HEK293 (cell line): ENCODE measurements around the gene TNFSF13B.

Experiments
- CTCF ChIA-PET: fragments of 350-600 bp; formaldehyde crosslinking; extraction: SDS; loops from one replicate; lab custom pipeline; 2021; ENCODE audit warnings: antibody characterized with exemption; lab: Yijun Ruan, JAX
- POLR2A ChIA-PET: fragments of 300-600 bp; formaldehyde crosslinking; extraction: SDS; loops from one replicate; lab custom pipeline; 2020; ENCODE audit warnings: antibody characterized with exemption, inconsistent platforms; lab: Yijun Ruan, JAX
- H3K27ac ChIP-seq: fragments of 200-500 bp; sonication (Bioruptor generic); 2 replicates; pipeline ENCODE4 v1.5.1; 2014; ENCODE audit warnings: low read depth, low read length, control low read depth, inconsistent platforms; ENCODE audit errors: extremely low read depth
- H3K36me3 ChIP-seq, 2 experiments: fragments of 200-500 bp in 1 of 2; sonication (Bioruptor generic) in 1 of 2; 1 replicate in 1 of 2; 2 replicates in 1 of 2; pipeline ENCODE4 v1.5.1; 2014 to 2017; ENCODE audit warnings: inconsistent platforms in 2 of 2, low read length in 2 of 2; ENCODE audit not compliant: control insufficient read depth in 2 of 2, insufficient read depth in 1 of 2
- H3K4me1 ChIP-seq: fragments of 200-500 bp; sonication (Bioruptor generic); 2 replicates; pipeline ENCODE4 v1.5.1; 2014; ENCODE audit warnings: mild to moderate bottlenecking, low read length, inconsistent platforms; ENCODE audit not compliant: control insufficient read depth, insufficient read depth
- H3K4me3 ChIP-seq: 2 replicates; pipeline ENCODE4 v1.5.1; 2011; ENCODE audit warnings: low read depth, mild to moderate bottlenecking, control low read depth, low read length, moderate library complexity
- H3K9me3 ChIP-seq: fragments of 200-500 bp; sonication (Bioruptor generic); 2 replicates; pipeline ENCODE4 v1.5.1; 2014; ENCODE audit warnings: low read depth, low read length, inconsistent platforms; ENCODE audit not compliant: control insufficient read depth, insufficient read depth
- BCL11A ChIP-seq: fragments of 450-650 bp; formaldehyde crosslinking; IDR thresholded peaks from 2 replicates; pipeline ENCODE4 v1.5.1; 2016; ENCODE audit warnings: low read depth, missing biosample characterization, missing genetic modification characterization
- HOXC10 ChIP-seq: sonication (generic); formaldehyde crosslinking; IDR thresholded peaks from 2 replicates; pipeline ENCODE4 v1.8.1; 2023; ENCODE audit warnings: mild to moderate bottlenecking, missing genetic modification reagents
- KLF1 ChIP-seq: fragments of 450-650 bp; formaldehyde crosslinking; IDR thresholded peaks from 2 replicates; pipeline ENCODE4 v1.5.1; 2016; ENCODE audit warnings: missing biosample characterization, missing genetic modification characterization
- KLF7 ChIP-seq: fragments of 450-650 bp; formaldehyde crosslinking; IDR thresholded peaks from 2 replicates; pipeline ENCODE4 v1.5.1; 2016; ENCODE audit warnings: missing biosample characterization, missing genetic modification characterization, borderline replicate concordance
- RBAK ChIP-seq: fragments of 450-650 bp; formaldehyde crosslinking; IDR thresholded peaks from 2 replicates; pipeline ENCODE4 v1.5.1; 2016; ENCODE audit warnings: missing biosample characterization, missing genetic modification characterization
- SP2 ChIP-seq: fragments of 450-650 bp; formaldehyde crosslinking; IDR thresholded peaks from 2 replicates; pipeline ENCODE4 v1.5.1; 2016; ENCODE audit warnings: missing biosample characterization, missing genetic modification characterization
- YY1 ChIP-seq: fragments of 450-650 bp; formaldehyde crosslinking; IDR thresholded peaks from 2 replicates; pipeline ENCODE4 v1.5.1; 2018; ENCODE audit warnings: missing biosample characterization, missing genetic modification characterization
- ZFP3 ChIP-seq: fragments of 450-650 bp; formaldehyde crosslinking; IDR thresholded peaks from 2 replicates; pipeline ENCODE4 v1.5.1; 2016; ENCODE audit warnings: low read depth, missing biosample characterization, missing genetic modification characterization
- ZFP41 ChIP-seq: fragments of 450-650 bp; formaldehyde crosslinking; IDR thresholded peaks from 2 replicates; pipeline ENCODE4 v1.5.1; 2016; ENCODE audit warnings: missing biosample characterization, missing genetic modification characterization, borderline replicate concordance
- ZNF10 ChIP-seq: fragments of 450-650 bp; formaldehyde crosslinking; IDR thresholded peaks from 2 replicates; pipeline ENCODE4 v1.5.1; 2017; ENCODE audit warnings: missing biosample characterization, missing genetic modification characterization
- ZNF121 ChIP-seq: fragments of 450-650 bp; formaldehyde crosslinking; IDR thresholded peaks from 2 replicates; pipeline ENCODE4 v1.5.1; 2016; ENCODE audit warnings: missing biosample characterization, missing genetic modification characterization
- ZNF202 ChIP-seq: fragments of 450-650 bp; formaldehyde crosslinking; IDR thresholded peaks from 2 replicates; pipeline ENCODE4 v1.5.1; 2016; ENCODE audit warnings: missing biosample characterization, missing genetic modification characterization, borderline replicate concordance
- ZNF24 ChIP-seq: fragments of 450-650 bp; formaldehyde crosslinking; IDR thresholded peaks from 2 replicates; pipeline ENCODE4 v1.5.1; 2016; ENCODE audit warnings: missing biosample characterization, missing genetic modification characterization
- ZNF248 ChIP-seq: fragments of 450-650 bp; formaldehyde crosslinking; IDR thresholded peaks from 2 replicates; pipeline ENCODE4 v1.5.1; 2017; ENCODE audit warnings: missing biosample characterization, missing genetic modification characterization
- ZNF416 ChIP-seq: fragments of 450-650 bp; formaldehyde crosslinking; IDR thresholded peaks from 2 replicates; pipeline ENCODE4 v1.5.1; 2016; ENCODE audit warnings: missing biosample characterization, missing genetic modification characterization
- ZNF433 ChIP-seq: fragments of 450-650 bp; formaldehyde crosslinking; IDR thresholded peaks from 2 replicates; pipeline ENCODE4 v1.5.1; 2016; ENCODE audit warnings: missing biosample characterization, missing genetic modification characterization, low read depth
- ZNF48 ChIP-seq: fragments of 450-650 bp; formaldehyde crosslinking; IDR thresholded peaks from 2 replicates; pipeline ENCODE4 v1.5.1; 2016; ENCODE audit warnings: missing biosample characterization, missing genetic modification characterization
- ZNF544 ChIP-seq: fragments of 450-650 bp; formaldehyde crosslinking; IDR thresholded peaks from 2 replicates; pipeline ENCODE4 v1.5.0; 2017; ENCODE audit warnings: missing biosample characterization, missing genetic modification characterization
- ZNF558 ChIP-seq: fragments of 450-650 bp; formaldehyde crosslinking; IDR thresholded peaks from 2 replicates; pipeline ENCODE4 v1.5.1; 2016; ENCODE audit warnings: missing biosample characterization, missing genetic modification characterization
- ZNF561 ChIP-seq: fragments of 450-650 bp; IDR thresholded peaks from 2 replicates; pipeline ENCODE4 v1.5.1; 2018; ENCODE audit warnings: missing biosample characterization, missing genetic modification characterization, borderline replicate concordance
- ZNF596 ChIP-seq: fragments of 450-650 bp; IDR thresholded peaks from 2 replicates; pipeline ENCODE4 v1.5.0; 2018; ENCODE audit warnings: missing biosample characterization, mild to moderate bottlenecking, missing genetic modification characterization, moderate library complexity
- ZNF621 ChIP-seq: fragments of 450-650 bp; formaldehyde crosslinking; IDR thresholded peaks from 2 replicates; pipeline ENCODE4 v1.5.1; 2017; ENCODE audit warnings: missing biosample characterization, missing genetic modification characterization
- ZNF677 ChIP-seq: fragments of 450-650 bp; IDR thresholded peaks from 2 replicates; pipeline ENCODE4 v1.5.0; 2018; ENCODE audit warnings: missing biosample characterization, mild to moderate bottlenecking, missing genetic modification characterization, moderate library complexity
- ZNF791 ChIP-seq: fragments of 450-650 bp; formaldehyde crosslinking; IDR thresholded peaks from 2 replicates; pipeline ENCODE4 v1.5.1; 2016; ENCODE audit warnings: missing biosample characterization, missing genetic modification characterization
- ZNF837 ChIP-seq: fragments of 450-650 bp; formaldehyde crosslinking; IDR thresholded peaks from 2 replicates; pipeline ENCODE4 v1.5.1; 2016; ENCODE audit warnings: missing biosample characterization, missing genetic modification characterization
- TF ChIP-seq, protein P1 (sequence below): fragments of 450-650 bp; formaldehyde crosslinking; IDR thresholded peaks from 2 replicates; pipeline ENCODE4 v1.5.1; 2016; ENCODE audit warnings: missing biosample characterization, missing genetic modification characterization
- TF ChIP-seq, protein P2 (sequence below): fragments of 450-650 bp; formaldehyde crosslinking; IDR thresholded peaks from 2 replicates; pipeline ENCODE4 v1.5.1; 2016; ENCODE audit warnings: missing biosample characterization, missing genetic modification characterization
- TF ChIP-seq, protein P3 (sequence below): fragments of 450-650 bp; formaldehyde crosslinking; IDR thresholded peaks from 2 replicates; pipeline ENCODE4 v1.5.1; 2016; ENCODE audit warnings: missing biosample characterization, missing genetic modification characterization
- TF ChIP-seq, protein P4 (sequence below): fragments of 450-650 bp; formaldehyde crosslinking; IDR thresholded peaks from 2 replicates; pipeline ENCODE4 v1.5.1; 2016; ENCODE audit warnings: missing biosample characterization, missing genetic modification characterization
- TF ChIP-seq, protein P5 (sequence below): fragments of 450-650 bp; formaldehyde crosslinking; optimal IDR thresholded peaks from 2 replicates; pipeline ENCODE3; 2016; ENCODE audit warnings: missing biosample characterization, mild to moderate bottlenecking, missing genetic modification characterization
- TF ChIP-seq, protein P6 (sequence below): IDR thresholded peaks from 2 replicates; pipeline ENCODE4 v1.6.1; 2011; ENCODE audit warnings: mild to moderate bottlenecking, low read depth, low read length, borderline replicate concordance

TNFSF13B gene

DNA sequence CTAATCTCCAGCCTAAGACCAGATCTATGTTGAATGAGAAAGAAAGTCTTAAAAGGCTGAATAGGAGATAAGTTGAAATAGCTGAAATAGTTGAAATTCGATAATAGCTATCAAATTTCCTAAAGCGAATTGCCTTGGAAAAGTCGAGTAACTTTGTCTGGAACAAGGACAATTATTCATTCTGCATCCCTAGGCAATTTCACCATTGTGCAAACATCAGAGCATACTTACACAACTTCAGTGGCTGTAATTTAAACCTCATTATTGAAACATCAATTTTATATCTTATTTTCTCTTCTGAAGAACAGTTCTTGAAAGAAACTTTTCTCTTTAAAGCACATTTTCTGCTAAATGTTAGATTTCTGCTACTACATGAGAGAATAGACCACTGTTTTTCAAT is 13.6 kb downstream of the TNFSF13B start:
- H3K36me3 ChIP-seq, result no peaks in the 10 kb centered on the region
- no peaks in the 10 kb centered on the region for H3K4me1 ChIP-seq
- H3K9me3 ChIP-seq, result no peaks in the 10 kb centered on the region
- H3K27ac ChIP-seq, result no peak overlapping the region
- ChIA-PET CTCF (no interaction called here), POLR2A (no interaction called here)
- TF ChIP-seq ZFP41 (tag by site-specific recombination) (no peak), HOXC10 (CRISPR knock-in tag) (no peak), ZNF561 (no peak), BCL11A (tag by site-specific recombination) (no peak), ZNF10 (tag by site-specific recombination) (no peak), ZNF558 (tag by site-specific recombination) (no peak), ZNF596 (tag by site-specific recombination) (no peak)
- TF ChIP-seq, protein P1, sequence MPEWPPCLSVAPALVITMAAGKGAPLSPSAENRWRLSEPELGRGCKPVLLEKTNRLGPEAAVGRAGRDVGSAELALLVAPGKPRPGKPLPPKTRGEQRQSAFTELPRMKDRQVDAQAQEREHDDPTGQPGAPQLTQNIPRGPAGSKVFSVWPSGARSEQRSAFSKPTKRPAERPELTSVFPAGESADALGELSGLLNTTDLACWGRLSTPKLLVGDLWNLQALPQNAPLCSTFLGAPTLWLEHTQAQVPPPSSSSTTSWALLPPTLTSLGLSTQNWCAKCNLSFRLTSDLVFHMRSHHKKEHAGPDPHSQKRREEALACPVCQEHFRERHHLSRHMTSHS (tag by site-specific recombination), result no peak
- TF ChIP-seq, protein P2, sequence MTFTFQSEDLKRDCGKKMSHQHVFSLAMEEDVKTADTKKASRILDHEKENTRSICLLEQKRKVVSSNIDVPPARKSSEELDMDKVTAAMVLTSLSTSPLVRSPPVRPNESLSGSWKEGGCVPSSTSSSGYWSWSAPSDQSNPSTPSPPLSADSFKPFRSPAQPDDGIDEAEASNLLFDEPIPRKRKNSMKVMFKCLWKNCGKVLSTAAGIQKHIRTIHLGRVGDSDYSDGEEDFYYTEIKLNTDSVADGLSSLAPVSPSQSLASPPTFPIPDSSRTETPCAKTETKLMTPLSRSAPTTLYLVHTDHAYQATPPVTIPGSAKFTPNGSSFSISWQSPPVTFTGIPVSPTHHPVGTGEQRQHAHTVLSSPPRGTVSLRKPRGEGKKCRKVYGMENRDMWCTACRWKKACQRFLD (tag by site-specific recombination), result no peak
- TF ChIP-seq, protein P3, sequence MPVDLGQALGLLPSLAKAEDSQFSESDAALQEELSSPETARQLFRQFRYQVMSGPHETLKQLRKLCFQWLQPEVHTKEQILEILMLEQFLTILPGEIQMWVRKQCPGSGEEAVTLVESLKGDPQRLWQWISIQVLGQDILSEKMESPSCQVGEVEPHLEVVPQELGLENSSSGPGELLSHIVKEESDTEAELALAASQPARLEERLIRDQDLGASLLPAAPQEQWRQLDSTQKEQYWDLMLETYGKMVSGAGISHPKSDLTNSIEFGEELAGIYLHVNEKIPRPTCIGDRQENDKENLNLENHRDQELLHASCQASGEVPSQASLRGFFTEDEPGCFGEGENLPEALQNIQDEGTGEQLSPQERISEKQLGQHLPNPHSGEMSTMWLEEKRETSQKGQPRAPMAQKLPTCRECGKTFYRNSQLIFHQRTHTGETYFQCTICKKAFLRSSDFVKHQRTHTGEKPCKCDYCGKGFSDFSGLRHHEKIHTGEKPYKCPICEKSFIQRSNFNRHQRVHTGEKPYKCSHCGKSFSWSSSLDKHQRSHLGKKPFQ, result no peak
- no peak overlapping the region for H3K4me3 ChIP-seq

DNA sequence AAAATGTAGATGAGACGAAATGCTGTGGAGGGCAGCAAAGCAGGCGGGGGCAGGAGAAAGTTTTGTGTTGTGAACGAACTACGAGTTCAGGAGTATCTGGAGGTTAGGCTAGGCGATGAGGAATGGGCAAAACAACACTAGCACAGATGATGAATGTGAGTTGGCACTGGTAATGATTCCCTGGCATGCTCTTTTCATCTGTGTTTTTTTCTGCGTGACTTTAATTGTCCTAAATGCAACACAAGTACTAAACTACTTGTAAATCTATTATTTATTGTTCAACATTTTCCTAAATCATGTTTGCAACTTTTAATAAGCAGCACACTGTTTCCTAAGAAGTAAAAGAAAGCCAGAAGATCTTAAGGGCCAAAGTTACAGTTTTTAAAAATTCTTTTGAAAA is 19.2 kb downstream of the TNFSF13B start:
- ChIA-PET POLR2A (no interaction called here), CTCF (interaction anchor here (1.1 kb wide), 1 partner anchor 10 kb away, joined by 4 read pairs; no protein-coding TSS in a partner anchor)

DNA sequence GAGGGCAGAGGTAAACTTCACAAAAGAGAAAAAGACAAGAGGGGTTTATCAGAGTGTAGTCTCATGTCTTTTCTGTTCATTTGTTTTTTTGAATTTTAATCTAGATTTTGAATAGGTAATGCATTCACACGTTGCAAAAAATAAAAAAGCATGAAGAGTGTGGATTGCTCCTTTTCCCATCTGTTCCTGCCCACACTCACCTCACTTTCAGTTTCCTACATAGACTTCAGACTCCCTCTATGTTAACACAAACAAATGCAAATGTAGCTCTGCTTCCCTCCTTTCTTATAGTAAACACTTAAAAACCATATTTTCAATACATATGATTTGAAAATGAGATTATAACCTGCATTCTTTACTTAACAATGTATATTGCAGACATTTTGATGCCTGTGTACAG is 20.3 kb downstream of the TNFSF13B start:
- Histone ChIP-seq H3K4me3 (no peak overlapping the region), H3K4me1 (no peaks in the 10 kb centered on the region), H3K36me3 (no peaks in the 10 kb centered on the region), H3K9me3 (no peaks in the 10 kb centered on the region), H3K27ac (no peak overlapping the region)
- CTCF ChIA-PET, result no interaction called here
- POLR2A ChIA-PET, result no interaction called here
- TF ChIP-seq ZNF248 (tag by site-specific recombination) (no peak), BCL11A (tag by site-specific recombination) (no peak), ZNF433 (tag by site-specific recombination) (no peak), ZNF544 (tag by site-specific recombination) (no peak), KLF1 (tag by site-specific recombination) (no peak), ZNF121 (tag by site-specific recombination) (no peak), RBAK (tag by site-specific recombination) (no peak), ZNF202 (tag by site-specific recombination) (no peak), ZNF677 (tag by site-specific recombination) (no peak)
- TF ChIP-seq, protein P4, sequence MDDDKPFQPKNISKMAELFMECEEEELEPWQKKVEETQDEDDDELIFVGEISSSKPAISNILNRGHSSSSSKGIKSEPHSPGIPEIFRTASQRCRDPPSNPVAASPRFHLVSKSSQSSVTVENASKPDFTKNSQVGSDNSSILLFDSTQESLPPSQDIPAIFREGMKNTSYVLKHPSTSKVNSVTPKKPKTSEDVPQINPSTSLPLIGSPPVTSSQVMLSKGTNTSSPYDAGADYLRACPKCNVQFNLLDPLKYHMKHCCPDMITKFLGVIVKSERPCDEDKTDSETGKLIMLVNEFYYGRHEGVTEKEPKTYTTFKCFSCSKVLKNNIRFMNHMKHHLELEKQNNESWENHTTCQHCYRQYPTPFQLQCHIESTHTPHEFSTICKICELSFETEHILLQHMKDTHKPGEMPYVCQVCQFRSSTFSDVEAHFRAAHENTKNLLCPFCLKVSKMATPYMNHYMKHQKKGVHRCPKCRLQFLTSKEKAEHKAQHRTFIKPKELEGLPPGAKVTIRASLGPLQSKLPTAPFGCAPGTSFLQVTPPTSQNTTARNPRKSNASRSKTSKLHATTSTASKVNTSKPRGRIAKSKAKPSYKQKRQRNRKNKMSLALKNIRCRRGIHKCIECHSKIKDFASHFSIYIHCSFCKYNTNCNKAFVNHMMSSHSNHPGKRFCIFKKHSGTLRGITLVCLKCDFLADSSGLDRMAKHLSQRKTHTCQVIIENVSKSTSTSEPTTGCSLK, result no peak
- TF ChIP-seq, protein P5, sequence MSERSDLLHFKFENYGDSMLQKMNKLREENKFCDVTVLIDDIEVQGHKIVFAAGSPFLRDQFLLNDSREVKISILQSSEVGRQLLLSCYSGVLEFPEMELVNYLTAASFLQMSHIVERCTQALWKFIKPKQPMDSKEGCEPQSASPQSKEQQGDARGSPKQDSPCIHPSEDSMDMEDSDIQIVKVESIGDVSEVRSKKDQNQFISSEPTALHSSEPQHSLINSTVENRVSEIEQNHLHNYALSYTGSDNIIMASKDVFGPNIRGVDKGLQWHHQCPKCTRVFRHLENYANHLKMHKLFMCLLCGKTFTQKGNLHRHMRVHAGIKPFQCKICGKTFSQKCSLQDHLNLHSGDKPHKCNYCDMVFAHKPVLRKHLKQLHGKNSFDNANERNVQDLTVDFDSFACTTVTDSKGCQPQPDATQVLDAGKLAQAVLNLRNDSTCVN (tag by site-specific recombination), result no peak

More for the DNA sequence above, 19.2 kb downstream of the TNFSF13B start:
- H3K27ac ChIP-seq, result no peak overlapping the region
- no peak for TF ChIP-seq ZNF416 (tag by site-specific recombination)
- TF ChIP-seq KLF7 (tag by site-specific recombination), result no peak
- TF ChIP-seq KLF1 (tag by site-specific recombination), result no peak
- TF ChIP-seq YY1, result no peak
- no peak for TF ChIP-seq ZNF621
- no peak for TF ChIP-seq ZNF544 (tag by site-specific recombination)
- no peak for TF ChIP-seq ZNF24 (tag by site-specific recombination)
- TF ChIP-seq ZFP3 (tag by site-specific recombination), result no peak
- no peak for TF ChIP-seq ZNF837 (tag by site-specific recombination)
- TF ChIP-seq SP2 (tag by site-specific recombination), result no peak
- TF ChIP-seq ZNF48, result no peak
- no peak for TF ChIP-seq ZNF791 (tag by site-specific recombination)
- TF ChIP-seq, protein P6, sequence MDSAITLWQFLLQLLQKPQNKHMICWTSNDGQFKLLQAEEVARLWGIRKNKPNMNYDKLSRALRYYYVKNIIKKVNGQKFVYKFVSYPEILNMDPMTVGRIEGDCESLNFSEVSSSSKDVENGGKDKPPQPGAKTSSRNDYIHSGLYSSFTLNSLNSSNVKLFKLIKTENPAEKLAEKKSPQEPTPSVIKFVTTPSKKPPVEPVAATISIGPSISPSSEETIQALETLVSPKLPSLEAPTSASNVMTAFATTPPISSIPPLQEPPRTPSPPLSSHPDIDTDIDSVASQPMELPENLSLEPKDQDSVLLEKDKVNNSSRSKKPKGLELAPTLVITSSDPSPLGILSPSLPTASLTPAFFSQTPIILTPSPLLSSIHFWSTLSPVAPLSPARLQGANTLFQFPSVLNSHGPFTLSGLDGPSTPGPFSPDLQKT, result no peak
- TF ChIP-seq, all 188 proteins: peak for 0
- H3K4me1 ChIP-seq, result no peaks in the 10 kb centered on the region
- H3K36me3 ChIP-seq, result no peaks in the 10 kb centered on the region
- no peak overlapping the region for H3K4me3 ChIP-seq
- H3K9me3 ChIP-seq, result no peaks in the 10 kb centered on the region
